HCT116 (cell line): ENCODE data around the gene IFNGR2. TPM values are rescaled to one million over a fixed set of nuclear protein-coding genes. Genes with fewer than 3 reads are reported as not detected.

Experiments
- ATAC-seq: fragments of 200-7000 bp; cut with Tn5 transposase; 2 replicates; pipeline ENCODE4 v1.9.1; 2020; ENCODE audit warnings: mild to moderate bottlenecking, moderate library complexity
- BruUV-seq: library from RNA; stranded (reverse); fragments of 400-500 nt; replicated peaks from 2 replicates; lab custom pipeline; 2021; lab: Mats Ljungman, UMichigan
- CTCF ChIA-PET: fragments of 300-600 bp; sonication (Branson Sonifier 250); formaldehyde crosslinking; loops from one replicate; lab custom pipeline; 2021; ENCODE audit warnings: antibody characterized with exemption; lab: Charles Lee
- POLR2A ChIA-PET: fragments of 300-600, 350-600 bp; sonication (Branson Sonifier 250); formaldehyde crosslinking; loops from one replicate; lab custom pipeline; 2021; ENCODE audit warnings: antibody characterized with exemption; lab: Charles Lee
- RAD21 ChIA-PET, 2 experiments: fragments of 300-600 bp; sonication (Branson Sonifier 250); formaldehyde crosslinking; loops; one replicate each; lab custom pipeline; 2023; ENCODE audit warnings: low total read pairs in 2 of 2; ENCODE audit not compliant: uncharacterized antibody in 2 of 2, unreplicated experiment in 2 of 2, low non-redundant PET in 1 of 2; lab: Charles Lee
- DNase-seq: peaks from one replicate; pipeline ENCODE4 v3.0.0-alpha.2; 2010; ENCODE audit warnings: low read depth, low spot score
- H2AFZ ChIP-seq: fragments of 200-600 bp; shearing (Covaris generic), sonication (generic); 2 replicates; pipeline ENCODE4 v1.6.1; 2017; ENCODE audit warnings: low read depth, mixed run types, mixed read lengths, antibody characterized with exemption, low read length; ENCODE audit not compliant: poor library complexity, severe bottlenecking
- H3K27ac ChIP-seq: 2 replicates; pipeline ENCODE4 v1.5.1; 2012; ENCODE audit warnings: low read depth, low read length
- H3K27me3 ChIP-seq: fragments of 200-600 bp; sonication (generic); 2 replicates; pipeline ENCODE4 v1.6.1; 2016; ENCODE audit warnings: mixed run types, low read length, mixed read lengths; ENCODE audit not compliant: insufficient read depth
- H3K36me3 ChIP-seq, 2 experiments: fragments of 200-500 bp in 1 of 2; fragments of 200-600 bp in 1 of 2; sonication (Bioruptor generic) in 1 of 2; sonication (generic) in 1 of 2; 2 replicates each; pipeline versions ENCODE4 v1.5.1 to v1.6.1; 2014 to 2016; ENCODE audit warnings: low read length in 2 of 2, inconsistent platforms in 1 of 2, mixed read lengths in 1 of 2, mixed run types in 1 of 2; ENCODE audit not compliant: insufficient read depth in 2 of 2, control insufficient read depth in 1 of 2
- H3K4me1 ChIP-seq, 2 experiments: fragments of 200-600 bp in 1 of 2; sonication (generic) in 1 of 2; 2 replicates each; pipeline versions ENCODE4 v1.5.1 to v1.6.1; 2012 to 2017; ENCODE audit warnings: low read length in 2 of 2, inconsistent platforms in 1 of 2, mild to moderate bottlenecking in 1 of 2, mixed read lengths in 1 of 2, mixed run types in 1 of 2, moderate library complexity in 1 of 2; ENCODE audit not compliant: insufficient read depth in 2 of 2, control insufficient read depth in 1 of 2
- H3K4me2 ChIP-seq: fragments of 200-600 bp; sonication (generic); 2 replicates; pipeline ENCODE4 v1.6.1; 2017; ENCODE audit warnings: mixed run types, low read length, mixed read lengths
- H3K4me3 ChIP-seq, 2 experiments: fragments of 200-600 bp in 1 of 2; sonication (generic) in 1 of 2; replicated peaks in 1 of 2; 2 replicates each; pipeline ENCODE4 v1.5.1; 2011 to 2016; ENCODE audit warnings: low read length in 2 of 2, control low read depth in 1 of 2, low read depth in 1 of 2, mild to moderate bottlenecking in 1 of 2, mixed read lengths in 1 of 2, mixed run types in 1 of 2
- H3K79me2 ChIP-seq: fragments of 200-600 bp; sonication (generic); 2 replicates; pipeline ENCODE4 v1.6.1; 2017; ENCODE audit warnings: mild to moderate bottlenecking, mixed run types, low read length, moderate library complexity, mixed read lengths; ENCODE audit not compliant: insufficient read depth
- H3K9ac ChIP-seq: fragments of 200-600 bp; sonication (generic); 2 replicates; pipeline ENCODE4 v1.6.1; 2016; ENCODE audit warnings: low read length, mixed read lengths
- H3K9me2 ChIP-seq: fragments of 200-600 bp; sonication (generic), shearing (Covaris generic); 2 replicates; pipeline ENCODE4 v1.6.1; 2017; ENCODE audit warnings: mixed run types, mild to moderate bottlenecking, moderate library complexity; ENCODE audit not compliant: insufficient read depth
- H3K9me3 ChIP-seq, 2 experiments: fragments of 200-500 bp in 1 of 2; fragments of 200-600 bp in 1 of 2; sonication (Bioruptor generic) in 1 of 2; sonication (generic) in 1 of 2; 2 replicates each; pipeline ENCODE4 v1.6.1; 2014 to 2017; ENCODE audit warnings: low read length in 2 of 2, mixed read lengths in 2 of 2, inconsistent platforms in 1 of 2, low read depth in 1 of 2, mild to moderate bottlenecking in 1 of 2, mixed run types in 1 of 2, moderate library complexity in 1 of 2; ENCODE audit not compliant: control insufficient read depth in 1 of 2, insufficient read depth in 1 of 2
- H4K20me1 ChIP-seq: fragments of 200-600 bp; sonication (generic), shearing (Covaris generic); 2 replicates; pipeline ENCODE4 v1.6.1; 2017; ENCODE audit warnings: mixed run types, mild to moderate bottlenecking, moderate library complexity; ENCODE audit not compliant: insufficient read depth
- EGR1 ChIP-seq: IDR thresholded peaks from 2 replicates; pipeline ENCODE4 v1.6.1; 2012; ENCODE audit warnings: low read depth
- EZH2 ChIP-seq: fragments of 200-600 bp; sonication (generic); IDR thresholded peaks from 2 replicates; pipeline ENCODE4 v1.6.1; 2017; ENCODE audit warnings: antibody characterized with exemption, mixed run types
- JUND ChIP-seq: IDR thresholded peaks from 2 replicates; pipeline ENCODE4 v1.6.1; 2012
- POLR2A ChIP-seq: IDR thresholded peaks from 2 replicates; pipeline ENCODE4 v1.7.0; 2011; ENCODE audit warnings: borderline replicate concordance; ENCODE audit not compliant: insufficient read depth, insufficient read length; ENCODE audit errors: extremely low read depth
- RAD21 ChIP-seq: IDR thresholded peaks from 2 replicates; pipeline ENCODE4 v1.6.1; 2012; ENCODE audit warnings: low read depth, mild to moderate bottlenecking
- SIN3A ChIP-seq: IDR thresholded peaks from 2 replicates; pipeline ENCODE4 v1.6.1; 2012; ENCODE audit warnings: low read depth
- YY1 ChIP-seq: IDR thresholded peaks from 2 replicates; pipeline ENCODE4 v1.6.1; 2011; ENCODE audit warnings: low read length, low read depth, moderate library complexity, mild to moderate bottlenecking; ENCODE audit not compliant: insufficient replicate concordance; ENCODE audit errors: extremely low read depth
- intact Hi-C: fragments of 100-400 bp; cut with micrococcal nuclease; formaldehyde crosslinking; loops from 2 replicates; pipeline ENCODE4 v1.10.0; 2022
- total RNA-seq: library from RNA; stranded (reverse); gene quantifications from one replicate; pipeline ENCODE4 v1.2.1, GENCODE V29; 2021; ENCODE audit not compliant: unreplicated experiment
- TF ChIP-seq, protein P1 (sequence below): IDR thresholded peaks from 2 replicates; pipeline ENCODE4 v1.6.1; 2011; ENCODE audit warnings: mild to moderate bottlenecking, low read length, moderate library complexity; ENCODE audit not compliant: insufficient replicate concordance; ENCODE audit errors: extremely low read depth
- TF ChIP-seq, protein P2 (sequence below): IDR thresholded peaks from 2 replicates; pipeline ENCODE4 v1.6.1; 2012

Gene IFNGR2
- total RNA-seq, 1 experiment from 2014 or later: 44.6 TPM

GRCh38 chr21:33375101-33375644, 28.0 kb upstream of the IFNGR2 start:
- H2AFZ ChIP-seq: peak overlapping the region; percentile 75
- TF ChIP-seq EGR1 (no peak), POLR2A (no peak), SIN3A (no peak), EZH2 (no peak), RAD21 (no peak), JUND (no peak), YY1 (no peak)
- TF ChIP-seq, protein P1, sequence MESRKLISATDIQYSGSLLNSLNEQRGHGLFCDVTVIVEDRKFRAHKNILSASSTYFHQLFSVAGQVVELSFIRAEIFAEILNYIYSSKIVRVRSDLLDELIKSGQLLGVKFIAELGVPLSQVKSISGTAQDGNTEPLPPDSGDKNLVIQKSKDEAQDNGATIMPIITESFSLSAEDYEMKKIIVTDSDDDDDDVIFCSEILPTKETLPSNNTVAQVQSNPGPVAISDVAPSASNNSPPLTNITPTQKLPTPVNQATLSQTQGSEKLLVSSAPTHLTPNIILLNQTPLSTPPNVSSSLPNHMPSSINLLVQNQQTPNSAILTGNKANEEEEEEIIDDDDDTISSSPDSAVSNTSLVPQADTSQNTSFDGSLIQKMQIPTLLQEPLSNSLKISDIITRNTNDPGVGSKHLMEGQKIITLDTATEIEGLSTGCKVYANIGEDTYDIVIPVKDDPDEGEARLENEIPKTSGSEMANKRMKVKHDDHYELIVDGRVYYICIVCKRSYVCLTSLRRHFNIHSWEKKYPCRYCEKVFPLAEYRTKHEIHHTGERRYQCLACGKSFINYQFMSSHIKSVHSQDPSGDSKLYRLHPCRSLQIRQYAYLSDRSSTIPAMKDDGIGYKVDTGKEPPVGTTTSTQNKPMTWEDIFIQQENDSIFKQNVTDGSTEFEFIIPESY: no peak
- TF ChIP-seq, protein P2, sequence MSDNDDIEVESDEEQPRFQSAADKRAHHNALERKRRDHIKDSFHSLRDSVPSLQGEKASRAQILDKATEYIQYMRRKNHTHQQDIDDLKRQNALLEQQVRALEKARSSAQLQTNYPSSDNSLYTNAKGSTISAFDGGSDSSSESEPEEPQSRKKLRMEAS: no peak
- TF ChIP-seq, all 23 proteins: peak for 0
- no peaks in the 10 kb centered on the region for H3K27me3 ChIP-seq
- peaks cover 21 to 32% of the 10 kb centered on the region in 2 experiments for H3K4me1 ChIP-seq
- POLR2A ChIA-PET: no interaction called here
- no peak overlapping the region for H3K4me3 ChIP-seq
- no peak for DNase-seq
- H3K9ac ChIP-seq: no peak overlapping the region
- H4K20me1 ChIP-seq: no peaks in the 10 kb centered on the region
- no TSS peak for BruUV-seq
- no peak overlapping the region for H3K27ac ChIP-seq
- H3K9me3 ChIP-seq: no peaks in the 10 kb centered on the region
- H3K9me2 ChIP-seq: no peaks in the 10 kb centered on the region
- intact Hi-C loops: loop anchor here (2.0 kb wide), 1 partner anchor 176 kb away; no protein-coding TSS in a partner anchor
- no peak for ATAC-seq
- RAD21 ChIA-PET: interaction anchor here in 1 of 2 experiments (1.0 kb wide), 1 partner anchor 175 kb away, joined by 4 read pairs; no protein-coding TSS in a partner anchor
- no peak overlapping the region; the same call in 1 of the 2 replicates for H3K4me2 ChIP-seq
- CTCF ChIA-PET: interaction anchor here (1.2 to 2.1 kb wide), 3 partner anchors 10 to 175 kb away, joined by 3 to 12 read pairs (median 5); no protein-coding TSS in a partner anchor
- H3K36me3 ChIP-seq: no peaks in the 10 kb centered on the region
- H3K79me2 ChIP-seq: no peaks in the 10 kb centered on the region
